NCI-H128 (cell line): Measurements from ENCODE around the gene PGAP1.

Experiments used
- DNase-seq: peaks from one replicate; lab custom pipeline; 2025; ENCODE audit not compliant: unreplicated experiment; lab: John Stamatoyannopoulos, UW

The PGAP1 gene

DNA sequence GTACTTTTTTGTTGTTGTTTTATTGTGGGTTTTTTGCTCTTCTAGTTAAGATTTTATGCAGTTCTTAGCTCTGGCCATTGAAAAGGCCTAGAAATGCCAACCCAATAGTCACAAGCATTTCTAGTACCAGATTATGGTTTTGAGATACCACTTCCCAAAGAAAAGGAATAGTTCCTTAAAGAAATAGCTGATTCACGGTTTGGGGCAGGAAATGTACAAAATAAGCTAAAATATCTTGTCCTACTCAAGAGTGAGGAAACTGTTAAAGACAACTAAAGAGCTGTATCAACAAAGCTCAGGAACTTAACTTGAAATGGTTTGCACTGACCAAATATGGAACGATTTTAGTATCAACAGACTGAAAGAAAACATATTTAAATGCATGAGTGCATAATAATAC, 35.4 kb downstream of the PGAP1 start:
- no peak for DNase-seq

DNA sequence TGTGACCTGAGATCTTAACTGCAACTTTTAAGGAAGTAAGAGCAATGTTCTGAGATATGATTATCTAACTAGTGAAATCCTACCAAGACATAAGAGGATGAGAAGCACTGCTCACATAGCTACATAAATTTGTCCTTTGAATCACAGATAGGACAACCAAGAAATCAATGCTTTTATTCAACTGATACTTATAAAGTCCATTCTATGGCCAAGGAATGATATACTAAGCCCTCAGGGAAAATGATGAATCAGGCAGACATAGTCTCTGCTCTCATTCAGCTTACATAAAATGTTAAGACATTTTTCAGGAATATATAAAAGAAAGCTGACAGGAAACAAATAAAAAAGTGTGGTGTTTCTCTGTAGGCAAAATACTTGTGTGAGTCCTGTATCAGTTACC, 39.1 kb downstream of the PGAP1 start:
- no peak for DNase-seq

DNA sequence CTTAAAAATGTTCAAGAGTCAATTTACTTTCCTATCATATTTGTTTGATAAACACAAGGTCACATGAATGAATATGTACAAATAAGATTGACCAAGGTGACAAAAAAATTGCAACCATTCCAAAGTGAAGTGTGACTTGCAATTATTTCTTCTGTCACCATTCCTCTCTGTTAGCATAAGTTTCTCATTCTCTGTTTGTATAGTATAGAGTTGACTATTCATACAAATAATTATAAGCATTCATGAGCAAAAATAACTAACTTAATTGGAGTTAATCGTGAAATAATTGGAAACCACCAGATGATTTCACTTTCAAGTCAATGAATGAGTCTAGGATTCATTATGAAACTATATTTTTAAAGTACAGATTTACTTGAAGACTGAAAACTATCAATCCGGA, 42.1 kb downstream of the PGAP1 start:
- no peak for DNase-seq

DNA sequence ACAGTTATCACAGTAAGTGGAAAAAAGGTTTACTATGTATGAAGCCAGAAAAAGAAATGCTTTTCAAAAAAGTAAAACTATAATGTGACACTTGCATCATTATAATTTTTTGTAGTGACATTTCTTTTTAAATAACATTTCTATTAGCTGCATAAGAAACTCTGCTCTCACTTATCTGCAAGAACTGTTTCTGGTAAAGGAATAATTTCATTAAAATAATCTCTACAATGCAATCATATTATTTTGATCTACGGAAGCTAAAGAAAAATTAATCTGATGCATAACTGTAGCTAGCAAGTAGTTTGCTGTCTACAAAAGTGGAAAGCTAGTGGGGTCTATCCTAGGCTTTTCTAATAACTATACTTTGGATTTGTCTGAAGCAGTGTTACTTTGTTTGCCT, 50.1 kb downstream of the PGAP1 start:
- DNase-seq: no peak

DNA sequence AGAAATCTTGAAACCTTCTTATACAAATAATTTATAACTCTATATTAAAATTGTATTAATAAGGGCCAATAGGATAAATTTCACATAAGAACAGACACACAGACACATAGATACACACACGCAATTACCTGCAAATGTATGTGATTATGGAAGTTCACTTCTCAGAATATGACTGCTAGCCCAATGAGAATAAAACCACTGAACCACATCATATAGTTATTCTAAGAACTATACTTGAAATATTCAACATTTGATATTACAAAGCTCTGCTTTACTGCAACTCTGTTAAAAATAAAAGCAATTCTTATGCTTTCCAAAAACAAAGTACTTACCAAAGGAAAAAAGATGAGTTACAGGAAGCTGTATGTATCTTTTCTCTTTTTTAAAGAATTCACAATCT, 51.1 kb downstream of the PGAP1 start:
- DNase-seq: no peak

DNA sequence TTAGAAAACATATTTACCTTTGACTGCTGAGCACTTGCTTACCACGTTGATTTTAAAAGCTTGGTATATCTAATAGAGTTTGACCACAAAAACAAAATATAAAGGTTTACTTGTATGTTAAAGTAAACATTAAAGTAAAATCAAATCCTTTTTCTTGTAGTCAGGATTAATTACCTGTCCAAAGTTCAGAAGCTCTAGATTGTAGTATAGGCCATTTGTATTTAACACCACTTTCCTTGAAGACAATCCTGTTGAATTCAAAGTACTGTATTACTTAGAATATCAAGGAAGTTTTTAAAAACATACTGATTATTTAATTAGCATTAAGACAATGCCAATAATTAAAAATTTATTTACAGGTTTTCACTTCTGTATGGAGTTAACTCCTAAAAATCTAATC, 53.0 kb downstream of the PGAP1 start:
- DNase-seq: no peak

DNA sequence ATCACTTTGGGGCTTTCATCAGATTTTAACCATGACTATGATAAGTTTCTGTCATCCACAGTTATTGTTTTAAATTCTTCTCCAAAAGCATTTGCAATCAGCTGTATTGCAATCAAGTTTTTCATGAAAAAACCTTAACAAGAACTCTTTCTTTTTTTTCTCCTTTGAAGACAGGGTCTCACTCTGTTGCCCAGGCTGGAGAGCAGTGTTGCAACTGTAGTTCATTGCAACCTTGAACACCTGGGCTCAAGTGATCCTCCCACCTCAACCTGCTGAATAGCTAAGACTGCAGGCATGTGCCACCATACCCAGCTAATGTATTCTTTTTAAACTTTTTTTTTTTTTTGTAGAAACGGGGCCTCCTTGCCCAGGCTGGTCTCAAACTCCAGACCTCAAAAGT, 71.9 kb downstream of the PGAP1 start:
- no peak for DNase-seq

DNA sequence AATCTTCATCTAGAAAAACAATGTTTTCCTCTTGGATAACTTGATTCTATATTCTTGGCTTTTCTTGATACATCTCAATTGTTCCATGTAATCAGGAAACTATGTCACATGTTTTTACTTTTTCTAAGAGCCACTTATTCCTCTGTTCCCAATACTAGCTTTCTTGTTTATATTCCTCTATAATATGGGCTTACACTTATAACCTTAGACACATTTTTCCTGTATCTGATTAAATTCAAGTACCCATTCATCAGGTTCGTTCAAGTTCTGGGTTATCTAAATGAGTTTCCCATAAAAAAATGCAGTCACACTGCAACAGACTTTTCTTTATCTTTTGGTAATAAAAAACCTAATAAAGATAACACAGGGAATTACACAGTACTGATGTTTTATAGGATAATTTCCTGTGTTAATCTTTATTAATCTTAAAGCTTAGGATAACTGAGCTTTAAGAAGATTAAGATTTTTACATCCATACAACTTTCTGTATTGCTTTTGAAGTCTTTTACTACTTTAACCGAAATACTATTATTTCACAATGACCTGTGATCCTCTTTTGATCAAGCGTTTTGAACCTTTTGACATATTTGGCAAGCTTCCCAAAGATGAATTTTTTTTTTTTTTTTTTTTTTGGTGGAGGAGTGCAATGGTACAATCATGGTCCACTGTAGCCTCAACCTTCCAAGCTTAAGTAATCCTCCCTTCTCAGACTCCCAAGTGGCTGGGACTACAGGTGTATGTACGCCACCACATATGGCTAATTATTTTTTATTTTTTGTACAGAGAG, 73.0 kb downstream of the PGAP1 start:
- no peak for DNase-seq

DNA sequence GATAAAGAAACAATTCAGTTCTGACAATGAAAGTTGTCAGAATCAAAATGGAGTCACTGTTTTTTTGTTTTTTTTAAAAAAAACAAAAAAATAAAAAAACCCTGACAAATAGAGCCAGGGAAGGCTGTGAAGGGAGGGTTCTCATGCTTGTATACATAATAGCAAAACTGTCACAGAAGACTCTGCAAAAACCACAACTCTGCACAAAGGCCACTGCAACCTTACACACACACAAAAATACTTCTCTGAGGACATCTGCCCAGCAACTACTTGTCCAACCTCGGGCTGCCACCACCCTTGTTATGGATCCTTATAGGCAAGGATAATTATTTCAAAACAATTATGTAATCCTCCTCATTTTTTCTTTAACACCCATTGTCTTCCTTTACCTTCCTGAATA, 75.4 kb downstream of the PGAP1 start:
- DNase-seq: no peak

DNA sequence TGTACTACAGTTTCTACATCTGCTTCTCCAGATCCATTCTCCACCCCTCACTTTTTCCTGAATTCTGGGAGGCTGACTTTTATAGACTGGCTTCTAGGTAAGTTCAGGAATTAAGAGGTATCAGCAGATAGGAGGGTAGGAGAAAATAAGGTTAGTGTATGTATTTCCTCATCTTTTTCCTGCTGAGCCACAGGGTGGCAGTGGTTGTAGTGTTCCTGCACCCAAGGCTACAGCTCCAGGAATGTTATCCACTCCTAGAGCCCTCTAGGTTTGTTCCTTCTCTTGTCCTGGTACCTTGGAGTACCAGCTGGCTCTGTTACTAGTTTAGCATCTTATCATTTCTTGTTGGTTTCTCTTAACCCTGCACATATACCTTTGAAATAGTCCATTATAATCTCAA, 76.6 kb downstream of the PGAP1 start:
- DNase-seq: no peak

DNA sequence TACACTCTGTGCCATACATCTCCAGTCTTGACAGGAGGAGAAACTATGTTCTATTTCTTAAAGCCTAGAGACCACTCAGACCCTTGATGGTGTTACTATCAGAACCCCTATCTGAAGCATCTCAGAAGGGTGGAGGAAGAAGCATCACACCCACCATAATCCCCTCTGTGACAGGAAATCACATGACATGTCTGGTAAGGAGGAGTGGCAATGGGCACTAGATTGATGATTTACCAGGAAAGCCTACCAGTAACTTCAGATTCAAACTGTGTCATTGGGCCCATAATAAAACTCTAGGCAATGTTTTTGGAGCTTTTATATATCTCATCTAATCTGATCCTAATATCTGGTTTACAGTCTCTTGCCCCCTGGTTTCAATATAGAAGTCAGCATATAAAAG, 80.2 kb downstream of the PGAP1 start:
- no peak for DNase-seq

DNA sequence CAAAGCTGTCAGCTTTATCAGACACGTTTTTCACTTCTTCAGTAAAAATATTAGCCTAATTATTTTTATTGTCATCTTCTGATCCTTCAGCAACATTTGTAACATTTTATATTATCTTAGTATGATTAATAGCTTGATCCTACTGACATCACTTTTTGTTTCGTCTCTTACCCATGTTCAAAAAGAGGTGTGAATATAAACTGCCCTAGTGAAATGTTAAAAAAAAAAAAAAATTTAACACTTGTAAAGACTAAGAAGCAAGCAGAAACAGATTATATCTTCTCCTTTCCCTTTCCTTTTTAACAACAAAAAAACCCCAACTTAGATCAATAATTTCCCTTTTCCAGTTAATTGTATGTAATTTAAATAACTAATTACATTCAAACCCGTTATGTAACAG, 81.1 kb downstream of the PGAP1 start:
- no peak for DNase-seq

DNA sequence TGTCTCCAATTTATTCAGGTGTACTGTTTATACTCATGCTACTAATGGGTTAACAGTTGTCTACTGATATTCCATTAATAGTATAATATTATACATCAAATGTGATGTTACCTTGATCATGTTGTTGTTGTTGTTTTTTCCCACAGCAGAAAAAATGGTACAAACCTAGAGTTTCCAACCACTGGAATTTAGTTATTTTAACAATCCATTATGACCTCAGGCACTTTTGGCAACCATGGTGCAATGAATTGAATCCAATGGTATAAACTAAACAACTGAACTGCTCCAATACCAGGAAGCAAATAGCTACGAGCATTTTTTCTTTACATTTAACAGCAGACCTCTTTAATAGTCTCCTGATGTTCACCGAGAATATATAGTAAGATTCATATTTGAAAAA, 86.3 kb downstream of the PGAP1 start:
- DNase-seq: no peak

DNA sequence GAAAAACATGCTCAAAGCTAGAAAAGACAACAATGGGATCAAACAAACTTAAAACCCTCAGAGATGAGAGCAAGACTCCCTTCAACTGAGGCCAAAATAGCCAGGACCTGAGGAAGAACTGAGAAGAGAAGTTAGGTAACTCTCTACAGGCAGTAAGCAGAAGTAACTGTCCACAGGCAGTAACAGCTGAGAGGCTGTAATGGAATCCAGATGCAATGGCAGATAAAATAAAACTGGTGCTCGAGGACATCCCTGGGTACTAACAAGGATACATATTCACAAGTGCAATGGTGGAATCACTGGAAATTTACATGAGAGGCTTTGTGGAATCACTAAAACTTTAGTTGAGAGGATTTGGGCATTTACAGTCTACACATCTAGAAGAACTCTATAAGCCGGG, 86.9 kb downstream of the PGAP1 start:
- no peak for DNase-seq

DNA sequence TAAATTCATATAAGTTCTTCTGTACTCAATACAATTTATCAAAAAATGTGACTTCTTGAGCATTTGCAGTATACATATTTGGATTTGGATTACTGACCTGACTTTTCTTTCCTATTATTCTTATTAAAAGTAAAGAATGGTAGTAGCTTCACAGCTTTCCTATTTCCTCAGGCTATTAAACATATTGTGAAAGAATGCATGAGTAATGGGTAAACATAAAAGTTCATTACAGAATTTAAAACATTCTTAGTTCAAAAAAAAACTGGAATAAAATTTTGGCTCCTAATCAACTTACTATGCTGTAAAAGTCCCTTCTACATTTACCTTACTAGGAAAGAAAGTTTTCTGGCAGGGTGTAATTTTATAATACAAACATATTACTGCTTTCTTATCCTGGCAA, 90.1 kb downstream of the PGAP1 start:
- no peak for DNase-seq

DNA sequence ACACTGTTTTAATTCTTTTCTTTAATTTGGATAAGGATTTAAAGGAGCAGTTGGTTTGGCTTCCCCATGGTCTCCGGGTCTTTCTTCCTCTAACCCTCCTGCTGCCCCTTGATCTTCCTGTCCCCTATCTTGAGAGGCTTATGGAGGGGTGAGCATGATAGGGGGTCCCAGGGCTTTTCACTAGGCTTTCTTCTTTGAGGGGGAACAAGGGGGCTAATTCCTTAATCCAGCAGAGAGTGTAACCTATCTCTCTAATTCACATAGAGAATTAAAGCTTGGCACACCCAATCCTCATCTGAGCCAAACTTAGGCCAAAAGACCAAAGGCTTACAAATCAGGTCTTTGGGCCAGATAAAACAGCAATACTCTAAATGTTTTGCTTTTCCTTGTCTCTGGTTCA, 95.8 kb downstream of the PGAP1 start:
- no peak for DNase-seq

DNA sequence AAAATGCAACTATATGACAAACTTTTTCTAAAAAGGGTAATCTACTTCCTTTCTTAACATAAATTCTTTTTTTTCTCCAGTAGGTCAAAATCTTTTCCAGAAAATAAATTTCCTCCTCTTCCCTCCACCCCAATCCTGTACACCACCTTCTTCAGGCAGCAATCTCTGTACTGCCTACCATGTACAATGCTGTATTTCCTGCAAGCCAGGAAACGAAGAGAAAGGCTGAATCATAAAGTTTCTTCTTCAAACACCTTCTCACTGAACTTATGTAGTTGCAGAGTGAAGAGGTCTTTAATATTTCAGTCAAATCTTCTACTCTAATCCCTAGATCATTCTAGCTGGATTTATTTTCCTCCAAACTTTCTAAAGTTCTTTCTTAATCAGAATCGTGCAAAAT, 99.2 kb downstream of the PGAP1 start:
- no peak for DNase-seq

DNA sequence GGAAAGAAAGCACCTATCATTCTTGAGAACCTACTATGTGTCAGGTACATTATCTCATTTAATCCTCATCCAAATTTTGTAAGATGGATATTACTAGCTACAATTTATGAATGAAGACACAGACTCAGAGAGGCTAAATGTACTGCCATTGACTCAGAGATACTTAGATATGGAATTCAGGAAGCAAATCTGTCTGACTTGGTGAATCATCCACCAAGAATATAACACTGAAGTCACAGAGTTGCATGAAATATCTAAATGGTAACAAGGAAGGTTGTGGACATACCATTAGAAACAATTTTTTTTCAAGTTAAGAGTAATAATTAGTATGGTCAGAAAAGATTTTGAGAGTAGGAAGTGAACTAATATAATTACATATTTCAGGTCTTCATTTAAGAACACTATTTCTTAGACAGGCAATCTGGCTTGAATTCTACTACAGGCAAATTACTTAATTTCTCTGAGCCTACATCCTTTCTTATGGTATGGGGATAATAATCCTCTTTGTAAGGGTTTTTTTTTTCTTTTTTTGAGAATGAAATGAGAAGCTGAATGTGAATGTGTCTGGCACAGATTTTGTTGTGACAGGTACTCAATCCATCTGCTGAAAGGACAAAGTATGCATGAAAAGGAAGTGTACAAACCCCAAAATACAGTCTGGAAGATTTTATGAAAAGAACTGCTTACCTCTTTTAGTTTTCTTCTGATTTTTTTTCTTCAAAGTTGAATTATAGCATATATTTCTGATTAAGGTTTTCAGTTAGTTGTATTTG, 102.6 kb downstream of the PGAP1 start:
- no peak for DNase-seq

DNA sequence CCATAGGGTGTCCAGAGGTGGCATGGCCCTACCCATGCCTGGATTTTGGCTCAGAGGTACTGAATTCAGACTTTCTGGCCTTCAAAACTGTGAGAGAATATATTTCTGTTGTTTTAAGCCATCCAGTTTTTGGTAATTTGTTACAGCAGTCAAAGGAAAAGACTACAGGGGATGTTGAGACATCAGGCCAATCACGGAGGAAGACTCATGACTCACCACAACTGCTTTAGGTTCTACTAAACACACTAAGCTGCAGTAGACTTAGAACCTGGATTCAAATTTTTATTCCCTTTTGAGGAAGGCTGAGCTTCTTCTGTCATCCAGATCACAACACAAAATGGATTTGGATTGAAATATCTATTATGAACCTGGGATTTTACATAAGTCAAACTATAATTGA, 105.3 kb downstream of the PGAP1 start:
- no peak for DNase-seq

DNA sequence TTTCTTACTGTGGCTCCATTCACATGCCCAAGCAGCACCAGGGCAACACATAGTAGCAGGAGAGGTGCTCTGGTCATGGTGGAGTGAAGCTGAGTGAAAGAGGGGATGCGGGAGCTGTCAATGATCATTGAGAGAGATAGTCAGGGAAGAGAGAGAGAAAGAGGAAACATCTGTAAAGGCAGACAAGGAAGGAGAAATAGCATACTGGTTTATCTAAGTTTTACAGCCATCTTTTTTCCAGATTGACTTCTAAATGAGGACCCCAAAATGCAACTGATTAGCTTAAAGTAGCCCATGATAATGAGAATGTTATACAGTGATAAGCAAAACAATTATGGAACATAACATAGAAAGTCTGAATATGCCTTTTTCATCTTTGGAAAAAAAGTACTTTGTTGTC, 117.2 kb downstream of the PGAP1 start, which contains the start of gene C2orf66:
C2orf66 (minus strand) TSS at position 96 of the 400 bp plus-strand sequence; CDS start at position 77, 19 bp downstream.
- no peak for DNase-seq

DNA sequence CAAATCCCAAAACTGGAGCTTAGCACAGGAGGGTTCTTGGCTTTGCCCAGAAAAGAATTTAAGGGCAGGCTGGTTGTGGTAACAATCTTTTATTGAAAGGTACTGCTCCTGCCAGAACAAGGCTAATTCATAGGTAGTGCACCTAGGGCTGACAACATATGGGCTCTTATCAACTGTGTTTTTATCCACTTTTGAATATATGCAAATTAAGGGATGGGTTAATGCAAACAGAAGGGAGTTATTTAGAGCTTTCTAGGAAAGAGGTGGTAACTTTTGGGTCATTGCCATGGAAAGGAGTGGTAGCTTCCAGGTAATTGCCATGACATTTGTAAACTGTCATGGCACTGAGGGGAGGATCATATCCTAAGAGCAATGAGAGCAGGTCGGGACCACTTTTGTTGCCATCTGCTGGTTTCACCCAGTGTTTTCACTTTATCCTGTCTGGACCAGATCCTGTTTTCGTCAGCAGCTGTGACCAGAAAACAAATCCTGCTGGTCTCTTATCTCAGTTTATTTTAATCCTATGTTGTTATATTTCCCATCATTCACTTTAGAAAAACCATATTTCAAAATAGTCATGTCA, 118.3 kb downstream of the PGAP1 start:
- DNase-seq: no peak

DNA sequence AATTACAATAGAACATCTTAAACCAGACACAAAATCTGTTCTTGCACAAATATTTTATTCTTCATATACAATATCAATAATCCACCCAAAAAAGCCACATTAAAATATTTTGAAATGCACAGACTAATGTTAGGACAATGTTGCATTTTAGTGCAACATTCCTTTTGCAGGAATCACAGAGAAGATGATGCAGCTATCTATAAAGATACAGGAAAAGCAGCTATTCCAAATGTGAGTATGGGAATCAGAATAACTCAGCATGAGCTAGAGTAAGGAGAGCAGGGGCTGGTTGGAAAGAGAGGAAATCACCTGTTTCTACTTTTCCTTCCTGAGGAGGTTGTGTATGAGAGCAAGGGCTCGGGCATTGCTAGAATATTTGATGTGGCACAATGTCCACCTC, 122.1 kb downstream of the PGAP1 start:
- no peak for DNase-seq
